PFSK-1 (cell line): ENCODE measurements around the gene CDC25A.

Experiments
- FOXP2 ChIP-seq: optimal IDR thresholded peaks from 2 replicates; pipeline ENCODE3; 2011; ENCODE audit warnings: borderline replicate concordance, control low read depth, inconsistent platforms; ENCODE audit not compliant: insufficient read depth; ENCODE audit errors: extremely low read length, extremely low read depth
- POLR2AphosphoS5 ChIP-seq: IDR thresholded peaks from 2 replicates; pipeline ENCODE4 v1.6.1; 2012; ENCODE audit warnings: low read depth, mild to moderate bottlenecking, control low read depth, low read length, moderate library complexity
- REST ChIP-seq, 2 experiments: IDR thresholded peaks; 2 replicates each; pipeline versions ENCODE4 v1.6.1 to v1.8.0; 2011 to 2012; ENCODE audit warnings: low read depth in 2 of 2, low read length in 2 of 2, control low read depth in 1 of 2, inconsistent platforms in 1 of 2, mild to moderate bottlenecking in 1 of 2, moderate library complexity in 1 of 2; ENCODE audit not compliant: insufficient read depth in 1 of 2
- SIN3A ChIP-seq: IDR thresholded peaks from 2 replicates; pipeline ENCODE4 v1.6.1; 2012; ENCODE audit warnings: mild to moderate bottlenecking, low read length, moderate library complexity, borderline replicate concordance; ENCODE audit not compliant: insufficient read depth
- TAF1 ChIP-seq: IDR thresholded peaks from 2 replicates; pipeline ENCODE4 v1.6.1; 2012; ENCODE audit warnings: low read length, control low read depth, borderline replicate concordance; ENCODE audit not compliant: insufficient read depth

DNA sequence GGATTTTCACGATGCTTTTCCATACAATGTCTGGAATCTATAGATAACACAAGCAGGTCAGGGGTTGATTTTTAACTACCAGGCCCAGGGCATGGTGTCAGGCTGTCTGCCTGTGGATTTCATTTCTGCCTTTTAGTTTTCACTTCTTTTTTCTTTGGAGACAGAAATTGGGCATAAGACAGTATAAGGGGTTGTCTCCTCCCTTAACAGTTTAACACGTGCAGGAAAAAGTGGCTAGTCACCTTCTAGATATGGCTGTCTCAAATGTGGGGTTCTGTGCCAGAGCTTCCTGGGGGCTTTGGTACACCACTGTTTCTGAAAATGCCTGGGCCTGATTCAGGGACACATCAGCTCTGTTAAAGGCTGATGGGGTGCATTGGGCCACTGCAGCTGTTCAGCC, 45.3 kb upstream of the CDC25A start:
- no peak for TF ChIP-seq SIN3A
- no peak for TF ChIP-seq TAF1
- TF ChIP-seq REST (IDR thresholded peaks at IDR 0.05; ENCODE audit: insufficient read depth in 1 of 2, low read depth in 2 of 2, low read length in 2 of 2) = no peak
- TF ChIP-seq POLR2AphosphoS5 = no peak
- no peak for TF ChIP-seq FOXP2
